ENCODE measurements around the gene CPEB3. TPM values are rescaled to one million over a fixed set of nuclear protein-coding genes. Genes with fewer than 3 reads are reported as not detected.

CPEB3 gene
- total and polyA plus RNA-seq, 2 experiments from 2014 or later, result 5.0 to 8.3 TPM

DNA sequence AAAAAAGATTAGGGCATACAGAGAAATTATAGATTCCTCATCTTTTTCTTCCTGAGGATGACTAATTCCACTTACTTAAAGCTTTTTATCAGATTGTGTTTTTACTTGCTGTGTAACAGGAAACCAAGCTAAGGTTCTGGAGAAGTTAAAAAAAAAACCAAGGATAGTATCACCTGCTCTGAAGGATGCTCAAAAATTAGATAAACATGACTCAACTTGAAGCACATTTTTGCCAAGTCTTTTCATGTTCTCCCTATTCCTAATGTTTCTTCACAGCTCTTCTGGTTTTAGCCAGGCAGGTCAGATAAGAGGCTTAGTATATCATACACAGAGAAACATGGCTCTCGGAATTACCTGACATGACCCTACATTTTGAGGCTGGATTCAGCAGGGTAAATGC is 90.3 kb downstream of the CPEB3 start:
- no peak for DNase-seq (ENCODE audit: low read depth in 1 of 2, low spot score in 1 of 2)
- Histone ChIP-seq H3K27me3 (no peaks in the 10 kb centered on the region), H3K4me1 (ENCODE audit: low read depth) (peaks cover 4% of the 10 kb centered on the region), H3K27ac (no peak overlapping the region), H3K9me3 (ENCODE audit: low read depth) (no peaks in the 10 kb centered on the region), H3K4me3 (no peak overlapping the region), H3K36me3 (no peaks in the 10 kb centered on the region)
- TF ChIP-seq, protein P1, sequence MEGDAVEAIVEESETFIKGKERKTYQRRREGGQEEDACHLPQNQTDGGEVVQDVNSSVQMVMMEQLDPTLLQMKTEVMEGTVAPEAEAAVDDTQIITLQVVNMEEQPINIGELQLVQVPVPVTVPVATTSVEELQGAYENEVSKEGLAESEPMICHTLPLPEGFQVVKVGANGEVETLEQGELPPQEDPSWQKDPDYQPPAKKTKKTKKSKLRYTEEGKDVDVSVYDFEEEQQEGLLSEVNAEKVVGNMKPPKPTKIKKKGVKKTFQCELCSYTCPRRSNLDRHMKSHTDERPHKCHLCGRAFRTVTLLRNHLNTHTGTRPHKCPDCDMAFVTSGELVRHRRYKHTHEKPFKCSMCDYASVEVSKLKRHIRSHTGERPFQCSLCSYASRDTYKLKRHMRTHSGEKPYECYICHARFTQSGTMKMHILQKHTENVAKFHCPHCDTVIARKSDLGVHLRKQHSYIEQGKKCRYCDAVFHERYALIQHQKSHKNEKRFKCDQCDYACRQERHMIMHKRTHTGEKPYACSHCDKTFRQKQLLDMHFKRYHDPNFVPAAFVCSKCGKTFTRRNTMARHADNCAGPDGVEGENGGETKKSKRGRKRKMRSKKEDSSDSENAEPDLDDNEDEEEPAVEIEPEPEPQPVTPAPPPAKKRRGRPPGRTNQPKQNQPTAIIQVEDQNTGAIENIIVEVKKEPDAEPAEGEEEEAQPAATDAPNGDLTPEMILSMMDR (IDR thresholded peaks at IDR 0.05; ENCODE audit: low read depth, low read length), result no peak

DNA sequence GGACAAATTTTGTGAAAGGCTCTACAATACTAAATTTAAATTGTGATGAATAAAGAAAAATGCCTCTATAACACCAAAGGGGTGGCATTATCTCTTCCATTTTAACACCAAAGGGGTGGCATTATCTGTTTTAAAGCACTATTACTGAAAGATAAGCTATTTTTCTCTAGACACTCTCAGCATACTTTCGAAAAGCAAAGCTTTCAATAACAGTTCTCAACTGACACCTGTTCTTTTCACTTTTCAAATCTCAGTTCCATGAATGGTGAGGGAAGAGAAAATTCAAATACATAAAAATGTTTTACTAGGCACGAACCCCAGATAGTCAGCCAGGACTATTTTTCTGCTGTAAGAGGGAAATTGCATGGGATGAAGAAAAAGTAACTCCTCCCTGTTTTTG is 103.8 kb downstream of the CPEB3 start:
- Histone ChIP-seq H3K36me3 (no peaks in the 10 kb centered on the region), H3K9me3 (ENCODE audit: low read depth) (no peaks in the 10 kb centered on the region), H3K27ac (peak overlapping the region; percentile 44), H3K4me3 (no peak overlapping the region), H3K27me3 (no peaks in the 10 kb centered on the region), H3K4me1 (ENCODE audit: low read depth) (peaks cover 23% of the 10 kb centered on the region)
- DNase-seq (ENCODE audit: low read depth in 1 of 2, low spot score in 1 of 2), result no peak
- TF ChIP-seq, protein P1 (IDR thresholded peaks at IDR 0.05; ENCODE audit: low read depth, low read length), result no peak

DNA sequence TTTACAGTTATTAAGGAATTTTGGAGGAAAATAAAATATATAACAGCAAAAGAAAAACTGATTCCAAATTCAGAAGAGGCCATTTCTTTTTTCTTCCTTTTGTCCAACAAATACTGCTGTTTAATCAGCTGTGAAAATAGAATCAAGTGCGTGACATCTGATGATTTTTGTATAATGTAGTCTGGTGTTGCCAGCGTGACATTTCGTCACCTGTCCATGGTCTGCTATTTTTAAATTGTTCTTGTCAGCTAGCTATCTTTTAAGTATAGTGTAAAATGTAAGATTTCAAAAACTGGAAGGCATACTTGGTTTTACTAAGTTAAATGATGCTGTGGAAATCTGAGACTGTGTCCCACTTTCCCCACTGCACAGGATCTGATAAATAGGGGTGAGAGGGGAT is 105.9 kb downstream of the CPEB3 start:
- Histone ChIP-seq H3K36me3 (no peaks in the 10 kb centered on the region), H3K4me1 (ENCODE audit: low read depth) (peaks cover 23% of the 10 kb centered on the region), H3K9me3 (ENCODE audit: low read depth) (no peaks in the 10 kb centered on the region), H3K27ac (peak overlapping the region; percentile 82), H3K27me3 (no peaks in the 10 kb centered on the region), H3K4me3 (peak overlapping the region; percentile 5)
- DNase-seq (ENCODE audit: low read depth in 1 of 2, low spot score in 1 of 2), result no peak
- TF ChIP-seq, protein P1 (IDR thresholded peaks at IDR 0.05; ENCODE audit: low read depth, low read length), result no peak

DNA sequence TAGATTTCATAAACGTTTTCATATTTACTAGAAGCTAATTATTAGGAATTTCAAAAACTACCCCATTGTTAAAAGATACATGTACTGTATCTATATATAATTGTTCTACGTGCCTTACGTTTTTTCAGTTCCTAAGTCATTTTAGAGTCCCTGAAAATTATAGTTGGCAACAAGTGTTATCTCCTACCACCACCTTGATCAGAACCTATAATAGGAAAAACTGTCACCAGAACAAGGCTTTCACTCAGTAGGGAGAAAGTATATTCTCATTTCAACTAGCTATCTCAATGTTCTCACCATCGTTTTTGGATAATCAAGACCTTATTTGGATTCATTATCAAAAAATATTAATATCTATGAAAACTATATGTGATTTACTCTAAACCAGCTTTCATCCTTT is 107.7 kb downstream of the CPEB3 start:
- Histone ChIP-seq H3K4me3 (no peak overlapping the region), H3K4me1 (ENCODE audit: low read depth) (peaks cover 23% of the 10 kb centered on the region), H3K36me3 (no peaks in the 10 kb centered on the region), H3K9me3 (ENCODE audit: low read depth) (no peaks in the 10 kb centered on the region), H3K27me3 (no peaks in the 10 kb centered on the region), H3K27ac (no peak overlapping the region)
- DNase-seq (ENCODE audit: low read depth in 1 of 2, low spot score in 1 of 2), result no peak
- TF ChIP-seq, protein P1 (IDR thresholded peaks at IDR 0.05; ENCODE audit: low read depth, low read length), result no peak

DNA sequence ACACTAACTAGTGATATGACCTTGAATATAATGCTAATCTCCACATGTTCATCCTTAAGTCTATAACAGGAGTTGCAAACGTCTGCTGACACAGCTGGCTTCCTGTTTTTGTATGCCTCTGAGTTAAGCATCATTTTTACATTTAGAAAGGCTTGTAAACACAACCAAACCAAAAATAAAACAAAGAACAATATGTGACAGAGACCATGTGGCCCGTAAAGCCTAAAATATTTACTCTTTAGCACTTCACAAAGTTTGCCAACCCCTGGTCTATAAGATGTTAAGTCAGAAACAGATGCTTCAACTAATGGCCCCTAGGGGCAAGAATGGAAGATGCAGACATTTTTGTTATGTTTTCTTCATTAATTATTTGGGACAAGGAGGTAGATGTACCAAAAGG is 109.3 kb downstream of the CPEB3 start:
- Histone ChIP-seq H3K27ac (no peak overlapping the region), H3K4me3 (no peak overlapping the region), H3K27me3 (no peaks in the 10 kb centered on the region), H3K36me3 (no peaks in the 10 kb centered on the region), H3K9me3 (ENCODE audit: low read depth) (no peaks in the 10 kb centered on the region), H3K4me1 (ENCODE audit: low read depth) (peaks cover 16% of the 10 kb centered on the region)
- TF ChIP-seq, protein P1 (IDR thresholded peaks at IDR 0.05; ENCODE audit: low read depth, low read length), result peak; percentile 31
- peak in 1 of 2 donors; percentile 11 for DNase-seq (ENCODE audit: low read depth in 1 of 2, low spot score in 1 of 2)

DNA sequence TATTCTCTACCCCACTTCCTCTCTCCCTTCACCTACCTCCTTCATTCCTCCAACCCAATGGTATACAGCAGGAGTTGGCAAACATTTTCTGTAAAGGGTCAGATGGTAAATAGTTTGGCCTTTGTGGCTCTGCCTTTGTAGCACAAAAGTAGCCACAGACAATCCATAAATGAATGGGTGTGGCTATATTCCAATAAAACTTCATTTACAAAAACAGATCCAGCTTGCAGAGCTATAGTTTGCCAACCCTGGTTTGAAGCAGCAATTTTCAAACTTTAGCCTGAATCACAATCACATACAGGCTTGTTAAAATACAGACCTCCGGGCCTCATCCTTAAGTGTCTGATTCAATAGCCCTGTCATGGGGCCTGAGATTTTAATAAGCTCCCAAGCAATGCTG is 110.5 kb downstream of the CPEB3 start:
- TF ChIP-seq, protein P1 (IDR thresholded peaks at IDR 0.05; ENCODE audit: low read depth, low read length), result no peak
- H3K36me3 ChIP-seq, result no peaks in the 10 kb centered on the region
- H3K9me3 ChIP-seq (ENCODE audit: low read depth), result no peaks in the 10 kb centered on the region
- no peaks in the 10 kb centered on the region for H3K27me3 ChIP-seq
- peaks cover 10% of the 10 kb centered on the region for H3K4me1 ChIP-seq (ENCODE audit: low read depth)
- no peak for DNase-seq (ENCODE audit: low read depth in 1 of 2, low spot score in 1 of 2)
- no peak overlapping the region for H3K27ac ChIP-seq
- H3K4me3 ChIP-seq, result no peak overlapping the region
